Measurements from ENCODE around the gene PLXNC1. TPM values are rescaled to one million over a fixed set of nuclear protein-coding genes. Genes with fewer than 3 reads are reported as not detected.

The PLXNC1 gene
- total and polyA plus RNA-seq, 7 experiments from 2014 or later: 2.5 to 57.2 (median 12.6) TPM

DNA sequence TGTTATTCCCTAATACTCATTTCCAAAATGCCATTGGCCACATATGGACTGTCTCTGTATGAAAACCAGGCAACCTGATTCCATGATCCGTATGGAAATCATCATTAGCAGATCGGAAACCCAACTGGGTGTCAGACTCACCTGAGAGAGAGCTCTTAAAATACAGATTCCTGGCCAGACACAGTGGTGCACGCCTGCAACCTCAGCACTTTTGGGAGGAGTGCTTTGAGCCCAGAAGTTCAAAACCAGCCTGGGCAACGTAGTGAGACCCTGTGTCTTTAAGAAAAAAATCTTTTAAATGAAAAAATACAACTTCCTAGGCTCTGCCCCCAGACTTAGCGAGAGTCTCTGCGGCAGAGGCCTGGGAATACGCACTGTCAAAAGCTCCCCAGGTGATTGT, 37.4 kb downstream of the PLXNC1 start:
- no peaks in the 10 kb centered on the region for H3K36me3 ChIP-seq (ENCODE audit: control insufficient read depth in 2 of 3, insufficient read depth in 3 of 3, low read length in 3 of 3)
- no peak overlapping the region for H3K4me3 Mint-ChIP-seq
- POLR2A ChIA-PET: no interaction called here

GRCh38 chr12:94186278-94187241, 38.2 kb downstream of the PLXNC1 start:
- ChIA-PET CTCF (no interaction called here), POLR2A (interaction anchor here (0.6 kb wide), 1 partner anchor 309 kb away, joined by 3 read pairs; no protein-coding TSS in a partner anchor)
- intact Hi-C loops (cut with micrococcal nuclease): no loop called here
- peaks cover 0 to 3% (median 0%) of the 10 kb centered on the region in 3 experiments for H3K36me3 ChIP-seq (ENCODE audit: control insufficient read depth in 2 of 3, insufficient read depth in 3 of 3, low read length in 3 of 3)
- DNase-seq (no peak), ATAC-seq (no peak)
- H3K4me1 Mint-ChIP-seq: peaks cover 0 to 5% (median 0%) of the 10 kb centered on the region in 7 donors
- H3K4me3 ChIP-seq (ENCODE audit: low read length): no peak overlapping the region
- no peaks in the 10 kb centered on the region for H3K27me3 ChIP-seq (ENCODE audit: control insufficient read depth in 2 of 2, insufficient read depth in 2 of 2, low read length in 2 of 2)
- H3K9me3 ChIP-seq (ENCODE audit: control insufficient read depth in 2 of 3, low read length in 3 of 3): no peaks in the 10 kb centered on the region
- H3K9me3 Mint-ChIP-seq: peaks cover 0 to 6% (median 0%) of the 10 kb centered on the region in 11 donors
- H3K36me3 Mint-ChIP-seq: peaks cover 5 to 28% (median 16%) of the 10 kb centered on the region in 5 donors
- no peaks in the 10 kb centered on the region for H3K27me3 Mint-ChIP-seq
- H3K4me1 ChIP-seq (ENCODE audit: control insufficient read depth in 2 of 2, insufficient read depth in 2 of 2, low read length in 2 of 2): no peaks in the 10 kb centered on the region
- no peak overlapping the region for H3K4me3 Mint-ChIP-seq
- H3K27ac Mint-ChIP-seq: no peak overlapping the region
- no peak overlapping the region for H3K27ac ChIP-seq (ENCODE audit: low read depth, low read length)

More for the DNA sequence above, 37.4 kb downstream of the PLXNC1 start:
- intact Hi-C loops (cut with micrococcal nuclease): no loop called here
- Histone ChIP-seq H3K4me1 (ENCODE audit: control insufficient read depth in 2 of 2, insufficient read depth in 2 of 2, low read length in 2 of 2) (no peaks in the 10 kb centered on the region), H3K9me3 (ENCODE audit: control insufficient read depth in 2 of 3, low read length in 3 of 3) (no peaks in the 10 kb centered on the region), H3K27ac (ENCODE audit: low read depth, low read length) (no peak overlapping the region), H3K27me3 (ENCODE audit: control insufficient read depth in 2 of 2, insufficient read depth in 2 of 2, low read length in 2 of 2) (no peaks in the 10 kb centered on the region), H3K4me3 (ENCODE audit: low read length) (no peak overlapping the region)
- Mint-ChIP-seq H3K9me3 (peaks cover 0 to 4% (median 0%) of the 10 kb centered on the region in 11 donors), H3K36me3 (peaks cover 3 to 23% (median 15%) of the 10 kb centered on the region in 5 donors), H3K4me1 (peaks cover 0 to 7% (median under 1%) of the 10 kb centered on the region in 7 donors), H3K27me3 (no peaks in the 10 kb centered on the region), H3K27ac (no peak overlapping the region)
- DNase-seq (no peak), ATAC-seq (no peak)
- CTCF ChIA-PET: no interaction called here

- ChIA-PET CTCF (no interaction called here), POLR2A (interaction anchor here (0.6 kb wide), 2 partner anchors 64 to 309 kb away, joined by 3 to 4 read pairs; no protein-coding TSS in a partner anchor)
- Mint-ChIP-seq H3K36me3 (peaks cover 7 to 35% (median 19%) of the 10 kb centered on the region in 5 donors), H3K4me3 (no peak overlapping the region), H3K9me3 (peaks cover 0 to 9% (median 3%) of the 10 kb centered on the region in 11 donors), H3K27ac (no peak overlapping the region), H3K4me1 (peaks cover 0 to 5% (median 0%) of the 10 kb centered on the region in 7 donors), H3K27me3 (no peaks in the 10 kb centered on the region)
- H3K27ac ChIP-seq (ENCODE audit: low read depth, low read length): no peak overlapping the region
- no peaks in the 10 kb centered on the region for H3K27me3 ChIP-seq (ENCODE audit: control insufficient read depth in 2 of 2, insufficient read depth in 2 of 2, low read length in 2 of 2)
- no peak for DNase-seq
- peaks cover 0 to 5% (median 0%) of the 10 kb centered on the region in 3 experiments for H3K36me3 ChIP-seq (ENCODE audit: control insufficient read depth in 2 of 3, insufficient read depth in 3 of 3, low read length in 3 of 3)
- no peak overlapping the region for H3K4me3 ChIP-seq (ENCODE audit: low read length)
- H3K4me1 ChIP-seq (ENCODE audit: control insufficient read depth in 2 of 2, insufficient read depth in 2 of 2, low read length in 2 of 2): no peaks in the 10 kb centered on the region
- intact Hi-C loops (cut with micrococcal nuclease): no loop called here
- no peaks in the 10 kb centered on the region for H3K9me3 ChIP-seq (ENCODE audit: control insufficient read depth in 2 of 3, low read length in 3 of 3)
- ATAC-seq: no peak
Measured at GRCh38 chr12:94187361-94187760, 39.0 kb downstream of the PLXNC1 start.

DNA sequence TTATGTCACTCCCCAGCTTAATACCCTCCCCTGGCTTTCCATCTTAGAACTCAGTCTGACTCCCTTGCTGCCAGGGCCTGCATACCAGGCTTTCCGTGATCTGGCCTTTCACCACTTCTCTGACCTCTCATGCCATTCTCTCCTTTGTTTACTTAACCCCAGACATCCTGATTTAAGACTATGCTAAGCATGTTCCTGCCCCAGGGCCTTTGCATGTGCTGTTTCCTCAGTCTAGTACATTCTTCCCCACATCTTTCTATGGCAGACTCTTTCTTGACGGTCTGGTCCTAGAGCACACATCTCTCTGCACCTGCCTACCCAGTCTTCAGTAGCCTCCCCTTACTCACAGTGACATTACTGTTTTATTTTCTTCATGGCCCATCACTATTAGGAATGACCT, 42.2 kb downstream of the PLXNC1 start:
- no peaks in the 10 kb centered on the region for H3K27me3 Mint-ChIP-seq
- intact Hi-C loops (cut with micrococcal nuclease): no loop called here

GRCh38 chr12:94191023-94191422, 42.6 kb downstream of the PLXNC1 start:
- peaks cover 0 to 20% (median 5%) of the 10 kb centered on the region in 11 donors for H3K9me3 Mint-ChIP-seq
- peaks cover 0 to 8% (median 0%) of the 10 kb centered on the region in 7 donors for H3K4me1 Mint-ChIP-seq
- POLR2A ChIA-PET: interaction anchor here (0.6 kb wide), 1 partner anchor 1359 kb away, joined by 6 read pairs; no protein-coding TSS in a partner anchor
- no peaks in the 10 kb centered on the region for H3K27me3 Mint-ChIP-seq
- H3K27ac Mint-ChIP-seq: no peak overlapping the region
- no peak overlapping the region for H3K4me3 ChIP-seq (ENCODE audit: low read length)
- peaks cover 0 to 5% (median 0%) of the 10 kb centered on the region in 3 experiments for H3K36me3 ChIP-seq (ENCODE audit: control insufficient read depth in 2 of 3, insufficient read depth in 3 of 3, low read length in 3 of 3)
- no peak overlapping the region for H3K27ac ChIP-seq (ENCODE audit: low read depth, low read length)
- no peak for ATAC-seq
- no peaks in the 10 kb centered on the region for H3K9me3 ChIP-seq (ENCODE audit: control insufficient read depth in 2 of 3, low read length in 3 of 3)
- CTCF ChIA-PET: no interaction called here
- no peak for DNase-seq
- peaks cover 20 to 59% (median 35%) of the 10 kb centered on the region in 5 donors for H3K36me3 Mint-ChIP-seq
- intact Hi-C loops (cut with micrococcal nuclease): no loop called here
- H3K4me1 ChIP-seq (ENCODE audit: control insufficient read depth in 2 of 2, insufficient read depth in 2 of 2, low read length in 2 of 2): no peaks in the 10 kb centered on the region
- no peak overlapping the region for H3K4me3 Mint-ChIP-seq
- no peaks in the 10 kb centered on the region for H3K27me3 ChIP-seq (ENCODE audit: control insufficient read depth in 2 of 2, insufficient read depth in 2 of 2, low read length in 2 of 2)

More for the DNA sequence above, 42.2 kb downstream of the PLXNC1 start:
- ChIA-PET POLR2A (interaction anchor here (0.6 kb wide), 1 partner anchor 1359 kb away, joined by 6 read pairs; no protein-coding TSS in a partner anchor), CTCF (no interaction called here)
- Histone ChIP-seq H3K27me3 (ENCODE audit: control insufficient read depth in 2 of 2, insufficient read depth in 2 of 2, low read length in 2 of 2) (no peaks in the 10 kb centered on the region), H3K9me3 (ENCODE audit: control insufficient read depth in 2 of 3, low read length in 3 of 3) (no peaks in the 10 kb centered on the region), H3K27ac (ENCODE audit: low read depth, low read length) (no peak overlapping the region), H3K4me3 (ENCODE audit: low read length) (no peak overlapping the region), H3K36me3 (ENCODE audit: control insufficient read depth in 2 of 3, insufficient read depth in 3 of 3, low read length in 3 of 3) (peaks cover 0 to 5% (median 0%) of the 10 kb centered on the region in 3 experiments), H3K4me1 (ENCODE audit: control insufficient read depth in 2 of 2, insufficient read depth in 2 of 2, low read length in 2 of 2) (no peaks in the 10 kb centered on the region)
- Mint-ChIP-seq H3K36me3 (peaks cover 20 to 56% (median 35%) of the 10 kb centered on the region in 5 donors), H3K27ac (no peak overlapping the region), H3K4me1 (peaks cover 0 to 8% (median 0%) of the 10 kb centered on the region in 7 donors), H3K9me3 (peaks cover 0 to 20% (median 5%) of the 10 kb centered on the region in 11 donors), H3K4me3 (no peak overlapping the region)
- ATAC-seq (no peak), DNase-seq (no peak)

DNA sequence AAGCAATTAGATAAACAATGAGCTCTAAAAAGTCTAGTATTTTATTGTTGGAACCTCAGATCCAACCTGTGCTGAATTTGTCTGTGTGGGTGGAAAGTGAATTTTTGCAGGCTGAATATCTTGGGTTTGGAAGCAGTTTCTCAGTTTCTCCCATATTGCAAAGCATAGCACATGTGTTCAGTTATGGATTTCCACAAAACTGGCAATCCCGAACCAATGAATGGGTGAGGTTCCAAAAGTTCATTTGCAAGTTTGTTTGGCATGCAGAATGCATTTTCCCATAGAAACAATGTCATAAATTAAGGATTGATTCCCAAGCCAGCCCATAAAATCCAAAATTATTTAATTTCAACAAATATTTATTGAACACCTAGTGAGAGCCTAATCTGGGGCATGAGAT, 43.4 kb downstream of the PLXNC1 start:
- Mint-ChIP-seq H3K36me3 (peaks cover 20 to 57% (median 35%) of the 10 kb centered on the region in 5 donors), H3K4me1 (peaks cover 0 to 8% (median 0%) of the 10 kb centered on the region in 7 donors), H3K27ac (no peak overlapping the region), H3K4me3 (no peak overlapping the region), H3K9me3 (peaks cover 0 to 20% (median 5%) of the 10 kb centered on the region in 11 donors), H3K27me3 (no peaks in the 10 kb centered on the region)
- H3K27ac ChIP-seq (ENCODE audit: low read depth, low read length): no peak overlapping the region
- H3K36me3 ChIP-seq (ENCODE audit: control insufficient read depth in 2 of 3, insufficient read depth in 3 of 3, low read length in 3 of 3): peaks cover 0 to 5% (median 0%) of the 10 kb centered on the region in 3 experiments
- H3K4me1 ChIP-seq (ENCODE audit: control insufficient read depth in 2 of 2, insufficient read depth in 2 of 2, low read length in 2 of 2): no peaks in the 10 kb centered on the region
- no peak overlapping the region for H3K4me3 ChIP-seq (ENCODE audit: low read length)
- DNase-seq (no peak), ATAC-seq (no peak)
- no peaks in the 10 kb centered on the region for H3K9me3 ChIP-seq (ENCODE audit: control insufficient read depth in 2 of 3, low read length in 3 of 3)
- H3K27me3 ChIP-seq (ENCODE audit: control insufficient read depth in 2 of 2, insufficient read depth in 2 of 2, low read length in 2 of 2): no peaks in the 10 kb centered on the region
- ChIA-PET CTCF (no interaction called here), POLR2A (interaction anchor here (0.7 kb wide), 1 partner anchor 867 kb away, joined by 3 read pairs; no protein-coding TSS in a partner anchor)
- intact Hi-C loops (cut with micrococcal nuclease): loop anchor here in 1 of 2 donors (2.0 kb wide), 1 partner anchor 17 kb away; no protein-coding TSS in a partner anchor
